GM12864 (cell line): ENCODE measurements around the gene EML6.
"Not testable (repeated sequence)": the region's sequence is repeated elsewhere in the genome, so short reads cannot be mapped to it uniquely, and the experiment has no call there.

Experiments used
- DNase-seq: peaks from one replicate; pipeline ENCODE4 v3.0.0-alpha.2; 2011; ENCODE audit warnings: low read depth
- H3K4me3 ChIP-seq: 2 replicates; pipeline ENCODE4 v1.5.1; 2011; ENCODE audit warnings: mild to moderate bottlenecking, low read depth, low read length, control low read depth
- TF ChIP-seq, protein P1 (sequence below): IDR thresholded peaks from 2 replicates; pipeline ENCODE4 v1.5.1; 2011; ENCODE audit warnings: low read depth, mild to moderate bottlenecking, moderate library complexity, low read length, control low read depth, inconsistent platforms; ENCODE audit errors: missing control alignments

The EML6 gene

DNA sequence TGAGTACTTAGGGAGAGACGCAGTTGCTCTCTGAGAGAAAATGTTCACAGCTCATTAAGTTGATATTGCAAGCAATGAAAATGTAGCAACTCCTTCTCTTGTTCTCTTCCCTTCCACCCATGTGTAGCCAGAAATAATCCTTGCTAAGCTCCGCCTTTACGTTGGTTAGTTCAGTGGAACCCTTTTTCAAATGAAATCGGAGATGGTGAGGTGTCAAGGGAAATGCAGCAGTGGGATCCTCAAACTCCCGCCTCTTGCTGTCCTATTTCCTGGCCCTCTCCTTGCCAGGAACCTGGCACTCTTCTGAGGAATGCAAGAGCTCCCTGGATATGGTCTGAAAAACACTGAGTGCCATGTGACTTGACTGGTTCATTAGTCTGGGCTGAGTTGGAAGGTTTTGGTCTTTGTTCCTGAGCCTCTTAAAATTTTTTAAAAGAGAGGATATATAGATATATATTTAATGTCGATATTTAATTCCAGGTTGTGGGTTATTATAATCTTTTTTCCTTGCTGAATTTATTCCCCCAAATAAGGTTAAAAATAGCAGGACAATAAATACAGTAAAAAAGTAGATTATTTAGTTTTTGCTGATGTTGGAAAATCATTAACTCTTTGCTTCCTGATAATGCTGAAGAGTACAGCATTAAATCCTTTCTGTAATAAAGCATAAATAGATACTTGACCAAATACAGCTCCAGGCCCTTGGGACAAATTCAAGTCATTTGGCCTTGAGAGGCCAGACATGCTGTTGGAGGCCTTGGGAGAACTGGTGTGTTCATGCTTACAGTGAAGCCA lies 116.2 kb downstream of the EML6 start:
- TF ChIP-seq, protein P1, sequence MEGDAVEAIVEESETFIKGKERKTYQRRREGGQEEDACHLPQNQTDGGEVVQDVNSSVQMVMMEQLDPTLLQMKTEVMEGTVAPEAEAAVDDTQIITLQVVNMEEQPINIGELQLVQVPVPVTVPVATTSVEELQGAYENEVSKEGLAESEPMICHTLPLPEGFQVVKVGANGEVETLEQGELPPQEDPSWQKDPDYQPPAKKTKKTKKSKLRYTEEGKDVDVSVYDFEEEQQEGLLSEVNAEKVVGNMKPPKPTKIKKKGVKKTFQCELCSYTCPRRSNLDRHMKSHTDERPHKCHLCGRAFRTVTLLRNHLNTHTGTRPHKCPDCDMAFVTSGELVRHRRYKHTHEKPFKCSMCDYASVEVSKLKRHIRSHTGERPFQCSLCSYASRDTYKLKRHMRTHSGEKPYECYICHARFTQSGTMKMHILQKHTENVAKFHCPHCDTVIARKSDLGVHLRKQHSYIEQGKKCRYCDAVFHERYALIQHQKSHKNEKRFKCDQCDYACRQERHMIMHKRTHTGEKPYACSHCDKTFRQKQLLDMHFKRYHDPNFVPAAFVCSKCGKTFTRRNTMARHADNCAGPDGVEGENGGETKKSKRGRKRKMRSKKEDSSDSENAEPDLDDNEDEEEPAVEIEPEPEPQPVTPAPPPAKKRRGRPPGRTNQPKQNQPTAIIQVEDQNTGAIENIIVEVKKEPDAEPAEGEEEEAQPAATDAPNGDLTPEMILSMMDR = no peak
- no peak for DNase-seq

DNA sequence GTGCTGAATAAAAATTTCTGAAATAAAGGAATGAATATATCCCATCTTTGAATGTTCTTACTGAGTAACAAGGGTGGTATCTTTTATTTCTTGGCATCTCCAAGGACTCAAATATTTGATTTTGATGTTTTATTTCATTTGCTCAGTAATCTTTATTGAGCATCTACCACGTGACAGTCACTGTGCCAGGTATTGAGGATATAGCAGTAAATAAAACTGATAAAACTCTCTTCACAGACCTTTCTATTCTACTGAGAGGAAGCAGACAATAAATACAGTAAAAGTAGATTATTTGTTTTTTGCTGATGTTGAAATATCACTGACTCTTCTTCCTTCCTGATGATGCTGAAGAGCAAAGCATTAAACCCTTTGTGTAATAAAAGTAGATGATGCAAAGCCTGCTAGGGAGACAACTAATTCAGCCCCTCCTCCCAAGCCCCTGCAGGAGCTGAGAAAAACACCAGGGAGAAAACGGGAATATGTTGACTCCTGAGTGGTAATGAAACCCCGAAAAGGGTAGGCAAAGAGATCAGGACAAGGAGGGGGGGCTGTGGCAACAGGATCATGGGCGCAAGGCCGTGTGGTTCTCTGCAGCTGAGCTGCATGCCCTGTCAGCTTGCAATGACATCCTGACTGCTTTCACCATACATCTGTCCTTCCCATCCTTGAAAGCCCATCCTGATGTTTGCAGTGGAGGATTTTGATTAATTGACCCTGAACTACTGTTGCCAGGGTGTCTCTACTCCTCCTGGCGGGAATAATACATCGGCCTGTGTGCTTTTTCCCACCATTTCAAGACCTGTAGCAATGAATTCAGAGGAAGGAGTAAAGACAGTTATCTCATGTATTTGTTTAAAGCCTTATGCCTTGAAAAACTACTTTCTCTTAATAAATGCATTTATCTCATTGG lies 117.4 kb downstream of the EML6 start:
- TF ChIP-seq, protein P1 = no peak
- no peak overlapping the region for H3K4me3 ChIP-seq
- DNase-seq = no peak

More for the DNA sequence above, 116.2 kb downstream of the EML6 start:
- H3K4me3 ChIP-seq = no peak overlapping the region

DNA sequence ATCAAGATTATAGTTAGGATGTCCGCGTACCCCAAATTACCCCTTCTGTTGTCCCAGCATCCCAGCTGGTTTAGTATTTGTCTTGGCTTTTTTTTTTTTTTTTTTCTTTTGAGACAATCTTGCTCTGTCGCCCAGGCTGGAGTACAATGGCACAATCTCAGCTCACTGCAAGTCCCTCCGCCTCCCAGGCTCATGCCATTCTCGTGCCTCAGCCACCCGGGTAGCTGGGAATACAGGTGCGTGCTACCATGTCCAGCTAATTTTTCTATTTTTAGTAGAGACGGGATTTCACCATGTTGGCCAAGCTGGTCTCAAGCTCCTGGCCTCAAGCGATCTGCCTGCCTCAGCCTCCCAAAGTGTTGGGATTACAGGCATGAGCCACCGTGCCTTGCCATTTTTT lies 118.0 kb downstream of the EML6 start:
- not testable (repeated sequence) for DNase-seq, H3K4me3 ChIP-seq

DNA sequence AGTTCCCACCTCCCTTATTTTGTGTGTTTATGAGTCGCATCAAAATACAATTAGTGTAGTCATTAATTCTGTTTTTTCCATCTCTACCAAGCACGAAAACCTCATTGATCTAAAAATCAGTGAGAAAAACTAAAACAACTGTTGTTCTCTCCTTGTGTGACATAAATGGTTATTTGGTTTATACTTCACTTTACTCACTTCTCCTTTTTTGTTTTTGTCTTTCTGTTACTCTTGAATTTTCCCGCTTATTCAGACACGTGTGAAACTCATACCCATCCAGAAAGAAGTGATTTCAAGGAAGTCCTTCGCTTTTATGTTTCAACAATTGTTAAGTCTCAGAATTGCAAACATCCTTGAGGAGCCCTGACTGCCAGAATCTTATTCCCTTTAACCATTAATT lies 121.6 kb downstream of the EML6 start:
- H3K4me3 ChIP-seq = no peak overlapping the region
- TF ChIP-seq, protein P1 = no peak

DNA sequence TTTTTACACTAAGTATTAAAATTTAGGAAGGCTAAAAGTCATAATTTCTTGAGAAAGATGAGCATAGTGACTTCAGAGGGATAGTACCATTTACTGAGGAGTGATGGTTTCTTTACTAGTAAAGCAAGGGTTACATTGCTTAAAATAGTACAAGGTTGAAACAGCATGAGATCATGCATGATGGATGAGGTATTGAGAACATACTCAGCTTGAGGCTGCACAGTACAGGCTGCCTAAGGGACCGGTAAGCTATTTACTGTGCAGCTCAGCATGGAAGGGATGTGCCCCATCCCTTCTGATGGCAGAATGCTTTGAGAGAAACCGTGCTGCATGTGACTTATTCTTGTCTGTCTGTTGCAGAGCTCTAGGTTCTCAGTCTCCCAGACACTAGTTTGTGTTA lies 122.1 kb downstream of the EML6 start:
- TF ChIP-seq, protein P1 = no peak
- no peak overlapping the region for H3K4me3 ChIP-seq
- DNase-seq = no peak

More for the DNA sequence above, 121.6 kb downstream of the EML6 start:
- no peak for DNase-seq

DNA sequence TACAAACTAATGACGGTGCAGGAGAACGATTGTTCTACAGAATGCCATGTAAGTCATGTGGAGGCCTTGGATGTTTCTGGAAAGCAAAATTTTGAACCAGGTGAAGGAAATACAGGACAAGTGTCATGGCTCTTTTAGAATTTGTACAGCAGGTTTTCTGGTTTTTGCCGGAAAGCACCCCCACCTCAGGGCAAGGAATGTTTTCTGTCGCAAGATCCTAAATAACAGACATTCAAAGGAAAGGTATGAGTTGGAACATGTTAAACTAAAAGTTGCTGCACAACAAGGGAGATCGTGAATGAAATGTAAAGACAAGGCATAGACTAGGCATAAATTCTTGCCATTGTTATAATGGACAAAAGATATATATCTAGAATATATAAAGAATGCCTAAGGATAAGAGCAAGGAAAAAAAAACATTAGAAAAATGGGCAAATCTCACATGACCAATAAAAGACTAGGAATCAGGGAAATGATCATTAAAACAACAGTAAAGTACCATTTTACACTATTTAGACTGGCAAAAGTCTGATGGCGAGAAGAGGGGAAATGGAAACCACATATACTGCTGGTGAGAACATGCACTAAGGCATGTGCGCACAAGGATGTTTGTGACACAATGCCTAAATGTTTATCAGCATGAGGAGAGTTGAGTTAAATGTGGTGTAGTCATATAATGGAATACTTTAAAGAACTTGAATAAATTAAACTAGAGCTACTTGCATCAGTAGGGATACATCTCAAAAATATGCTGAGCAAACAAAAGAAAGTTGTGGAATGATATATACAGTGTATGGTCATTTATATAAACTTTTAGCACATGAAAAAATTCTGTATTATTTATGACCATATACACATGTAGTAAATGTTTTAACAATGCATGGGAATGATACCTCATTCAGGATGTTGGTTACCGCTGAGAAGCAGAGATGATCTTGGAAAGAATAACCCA lies 127.0 kb downstream of the EML6 start:
- no peak overlapping the region for H3K4me3 ChIP-seq
- DNase-seq = no peak
- TF ChIP-seq, protein P1 = no peak
